Measurements from ENCODE around the gene IL24. TPM values are rescaled to one million over a fixed set of nuclear protein-coding genes. Genes with fewer than 3 reads are reported as not detected.
A peak's percentile ranks its signal among the peaks of the same experiment; 100 is the strongest.

The IL24 gene
- total and polyA plus RNA-seq, 2 donors (not counting 1 experiment from before 2014, with no cell fraction given), result not detected

GRCh38 chr1:206911064-206911663, 13.9 kb downstream of the IL24 start:
- H3K4me1 ChIP-seq (ENCODE audit: control insufficient read depth in 2 of 2, insufficient read depth in 2 of 2, low read length in 2 of 2), result peaks cover 95 to 99% of the 10 kb centered on the region in 2 donors
- H3K4me3 Mint-ChIP-seq, result peak overlapping the region; percentile 53
- peaks cover 80% of the 10 kb centered on the region for H3K79me2 ChIP-seq (ENCODE audit: control insufficient read depth, insufficient read depth, low read length)
- peak overlapping the region in 1 of 5 experiments; percentile 28 for H3K4me3 ChIP-seq (ENCODE audit: control extremely low read depth in 1 of 5, extremely low read depth in 1 of 5, insufficient read depth in 1 of 5, low read depth in 2 of 5, low read length in 4 of 5)
- H3K4me1 Mint-ChIP-seq, result peaks cover 94% of the 10 kb centered on the region
- peaks cover 98% of the 10 kb centered on the region for H4K20me1 ChIP-seq (ENCODE audit: control insufficient read depth, insufficient read depth, low read length, poor library complexity, severe bottlenecking)
- peak overlapping the region; percentile 41 for H3K9ac ChIP-seq (ENCODE audit: low read length)
- H3K27ac Mint-ChIP-seq, result peak overlapping the region; percentile 75
- TF ChIP-seq CTCF (IDR thresholded peaks at IDR 0.05) (peak; percentile 94), EZH2 (IDR thresholded peaks at IDR 0.05; ENCODE audit: borderline replicate concordance, insufficient read depth, low read depth, low read length, poor library complexity, severe bottlenecking) (no peak)
- H2AFZ ChIP-seq (ENCODE audit: insufficient read depth, low read depth, low read length, poor library complexity, severe bottlenecking), result no peak overlapping the region
- H3K9me3 ChIP-seq (ENCODE audit: control extremely low read depth in 1 of 3, control insufficient read depth in 2 of 3, insufficient read depth in 1 of 3, low read length in 2 of 3), result no peaks in the 10 kb centered on the region
- ChIA-PET POLR2A (interaction anchor here (2.1 to 8.6 kb wide), 4 partner anchors 8 to 20 kb away, joined by 11 to 69 read pairs (median 20); partner anchors contain the start of gene FCMR), CTCF (interaction anchor here (0.6 to 13.0 kb wide), 35 partner anchors 8 to 280 kb away, joined by 3 to 723 read pairs (median 10); partner anchors contain the start of genes DYRK3, FCMR and IL20)
- no peaks in the 10 kb centered on the region for H3K27me3 Mint-ChIP-seq
- ATAC-seq (ENCODE audit: low read depth), result peak; percentile 56
- H3K36me3 ChIP-seq (replicated peaks in 1 of 2; ENCODE audit: control extremely low read depth in 1 of 2, control insufficient read depth in 1 of 2, extremely low read depth in 1 of 2, insufficient read depth in 2 of 2, low read length in 1 of 2), result peaks cover 13 to 92% of the 10 kb centered on the region in 2 experiments
- no peaks in the 10 kb centered on the region for H3K27me3 ChIP-seq (replicated peaks in 1 of 4; ENCODE audit: control extremely low read depth in 1 of 4, control insufficient read depth in 3 of 4, insufficient read depth in 4 of 4, low read length in 3 of 4)
- peak overlapping the region; percentile 81 for H3K4me2 ChIP-seq (replicated peaks; ENCODE audit: low read depth, low read length, poor library complexity, severe bottlenecking)
- no CpG with 5 or more reads among the region's 1 CpG for WGBS (ENCODE audit: insufficient coverage)
- peak; percentile 73 for DNase-seq
- no peaks in the 10 kb centered on the region for H3K9me3 Mint-ChIP-seq (ENCODE audit: insufficient read depth)
- intact Hi-C loops (cut with micrococcal nuclease), result loop anchor here (1.0 to 10.0 kb wide), 4 partner anchors 102 to 436 kb away; partner anchors contain the start of genes DYRK3 and IKBKE
- peak overlapping the region in 1 of 2 donors; percentile 82 for H3K27ac ChIP-seq (ENCODE audit: low read length in 2 of 2)
